ENCODE data around the gene FANCD2. TPM values are rescaled to one million over a fixed set of nuclear protein-coding genes. Genes with fewer than 3 reads are reported as not detected.

The FANCD2 gene
- total RNA-seq, 1 donor from 2014 or later: 7.0 TPM

- H3K27ac Mint-ChIP-seq (ENCODE audit: unreplicated experiment): peak overlapping the region; percentile 95
- peak overlapping the region; percentile 78 for H3K4me3 Mint-ChIP-seq (ENCODE audit: unreplicated experiment)
- H3K27me3 Mint-ChIP-seq (ENCODE audit: unreplicated experiment): peaks cover 7% of the 10 kb centered on the region
- peaks cover 10% of the 10 kb centered on the region for H3K9me3 Mint-ChIP-seq (ENCODE audit: unreplicated experiment)
- peak; percentile 87 for DNase-seq
- no peaks in the 10 kb centered on the region for H3K36me3 Mint-ChIP-seq (ENCODE audit: unreplicated experiment)
- TF ChIP-seq CTCF (IDR thresholded peaks at IDR 0.05; ENCODE audit: partially characterized antibody, unreplicated experiment): no peak
- peaks cover 11% of the 10 kb centered on the region for H3K4me1 Mint-ChIP-seq (ENCODE audit: low read depth, unreplicated experiment)
These were observed 17.5 kb upstream of the FANCD2 start for GRCh38 chr3:10008588-10009344.

- H3K27ac Mint-ChIP-seq (ENCODE audit: unreplicated experiment): peak overlapping the region; percentile 67
- peaks cover 7% of the 10 kb centered on the region for H3K27me3 Mint-ChIP-seq (ENCODE audit: unreplicated experiment)
- no peak for DNase-seq
These were observed 15.8 kb upstream of the FANCD2 start for GRCh38 chr3:10010421-10010877.

GRCh38 chr3:10010878-10011465, 15.3 kb upstream of the FANCD2 start:
- H3K27ac Mint-ChIP-seq (ENCODE audit: unreplicated experiment): no peak overlapping the region
- H3K36me3 Mint-ChIP-seq (ENCODE audit: unreplicated experiment): no peaks in the 10 kb centered on the region
- peaks cover 18% of the 10 kb centered on the region for H3K4me1 Mint-ChIP-seq (ENCODE audit: low read depth, unreplicated experiment)
- peaks cover 10% of the 10 kb centered on the region for H3K9me3 Mint-ChIP-seq (ENCODE audit: unreplicated experiment)
- peak overlapping the region; percentile 96 for H3K4me3 Mint-ChIP-seq (ENCODE audit: unreplicated experiment)
- DNase-seq: peak; percentile 98
- TF ChIP-seq CTCF (IDR thresholded peaks at IDR 0.05; ENCODE audit: partially characterized antibody, unreplicated experiment): no peak
- peaks cover 6% of the 10 kb centered on the region for H3K27me3 Mint-ChIP-seq (ENCODE audit: unreplicated experiment)

More at GRCh38 chr3:10010421-10010877, 15.8 kb upstream of the FANCD2 start:
- peaks cover 15% of the 10 kb centered on the region for H3K4me1 Mint-ChIP-seq (ENCODE audit: low read depth, unreplicated experiment)
- H3K36me3 Mint-ChIP-seq (ENCODE audit: unreplicated experiment): no peaks in the 10 kb centered on the region
- no peak for TF ChIP-seq CTCF (IDR thresholded peaks at IDR 0.05; ENCODE audit: partially characterized antibody, unreplicated experiment)
- peak overlapping the region; percentile 96 for H3K4me3 Mint-ChIP-seq (ENCODE audit: unreplicated experiment)
- peaks cover 10% of the 10 kb centered on the region for H3K9me3 Mint-ChIP-seq (ENCODE audit: unreplicated experiment)

DNA sequence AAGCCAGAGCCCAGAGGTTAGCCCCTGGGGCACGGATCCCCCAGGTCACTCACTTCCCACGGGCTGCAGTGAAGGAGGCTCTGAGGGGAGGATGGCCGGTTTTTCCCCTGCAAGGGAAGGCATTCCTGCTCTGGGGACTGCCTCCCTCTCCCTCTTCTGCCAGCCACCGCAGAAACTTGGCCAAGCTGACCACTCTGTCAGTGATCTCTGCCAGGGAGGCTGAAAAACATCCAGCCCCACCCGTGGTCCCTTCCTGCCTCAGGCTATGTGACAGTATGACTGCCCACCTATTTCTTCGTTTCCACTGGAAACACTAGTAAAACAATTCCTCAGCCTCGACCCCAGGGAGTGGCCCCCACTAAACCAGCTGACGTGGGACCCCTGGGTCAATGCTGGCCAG, 14.6 kb upstream of the FANCD2 start:
- H3K27me3 Mint-ChIP-seq (ENCODE audit: unreplicated experiment): peaks cover 6% of the 10 kb centered on the region
- H3K4me3 Mint-ChIP-seq (ENCODE audit: unreplicated experiment): peak overlapping the region; percentile 48
- H3K9me3 Mint-ChIP-seq (ENCODE audit: unreplicated experiment): peaks cover 10% of the 10 kb centered on the region
- TF ChIP-seq CTCF (IDR thresholded peaks at IDR 0.05; ENCODE audit: partially characterized antibody, unreplicated experiment): no peak
- no peaks in the 10 kb centered on the region for H3K36me3 Mint-ChIP-seq (ENCODE audit: unreplicated experiment)
- H3K27ac Mint-ChIP-seq (ENCODE audit: unreplicated experiment): no peak overlapping the region
- peaks cover 18% of the 10 kb centered on the region for H3K4me1 Mint-ChIP-seq (ENCODE audit: low read depth, unreplicated experiment)
- DNase-seq: no peak

GRCh38 chr3:10012106-10012505, 14.1 kb upstream of the FANCD2 start:
- Mint-ChIP-seq H3K4me3 (ENCODE audit: unreplicated experiment) (peak overlapping the region; percentile 48), H3K4me1 (ENCODE audit: low read depth, unreplicated experiment) (peaks cover 18% of the 10 kb centered on the region), H3K27me3 (ENCODE audit: unreplicated experiment) (peaks cover 6% of the 10 kb centered on the region), H3K9me3 (ENCODE audit: unreplicated experiment) (peaks cover 10% of the 10 kb centered on the region), H3K27ac (ENCODE audit: unreplicated experiment) (no peak overlapping the region), H3K36me3 (ENCODE audit: unreplicated experiment) (no peaks in the 10 kb centered on the region)
- no peak for DNase-seq
- no peak for TF ChIP-seq CTCF (IDR thresholded peaks at IDR 0.05; ENCODE audit: partially characterized antibody, unreplicated experiment)

Data from glutamatergic neuron (in vitro differentiated cells).